Measurements from ENCODE around the gene ZBTB7A.

DNA sequence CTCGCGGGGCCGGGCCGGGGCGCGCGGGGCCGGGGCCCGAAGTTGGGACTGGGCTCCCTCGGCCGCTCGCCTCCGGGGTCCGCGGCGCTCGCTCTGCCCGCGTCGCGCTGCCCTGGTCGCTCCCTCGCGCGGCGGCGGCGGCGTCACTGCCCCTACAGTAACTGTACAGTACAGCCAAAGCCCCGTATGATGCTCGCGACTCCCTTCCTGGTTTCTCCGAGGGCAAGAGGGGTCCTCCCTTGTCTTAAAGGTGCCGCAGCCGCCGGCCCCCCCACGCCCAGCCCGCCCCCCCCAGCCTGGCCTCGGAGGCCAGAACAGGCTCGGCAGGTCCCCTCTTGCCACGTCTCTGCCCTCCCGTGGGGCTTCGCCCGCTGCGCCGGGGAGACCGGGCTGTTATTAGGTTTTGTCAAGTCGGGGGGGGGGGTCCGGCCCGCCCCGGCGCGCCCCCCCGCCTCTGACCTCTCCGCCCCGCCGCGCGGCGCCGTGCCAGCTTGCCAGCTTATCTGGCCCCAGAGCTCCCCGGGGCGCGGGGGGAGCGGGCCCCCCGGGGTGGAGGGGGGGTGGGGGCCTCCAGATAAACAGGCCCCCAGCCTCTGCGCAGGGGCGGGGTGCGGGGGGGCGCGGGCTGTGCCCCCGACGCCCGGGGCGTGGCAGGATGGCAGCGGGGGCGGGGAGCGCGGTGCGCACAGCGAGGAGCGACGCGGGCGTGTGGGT is at the start of gene ZBTB7A:
- TF ChIP-seq, protein P1, sequence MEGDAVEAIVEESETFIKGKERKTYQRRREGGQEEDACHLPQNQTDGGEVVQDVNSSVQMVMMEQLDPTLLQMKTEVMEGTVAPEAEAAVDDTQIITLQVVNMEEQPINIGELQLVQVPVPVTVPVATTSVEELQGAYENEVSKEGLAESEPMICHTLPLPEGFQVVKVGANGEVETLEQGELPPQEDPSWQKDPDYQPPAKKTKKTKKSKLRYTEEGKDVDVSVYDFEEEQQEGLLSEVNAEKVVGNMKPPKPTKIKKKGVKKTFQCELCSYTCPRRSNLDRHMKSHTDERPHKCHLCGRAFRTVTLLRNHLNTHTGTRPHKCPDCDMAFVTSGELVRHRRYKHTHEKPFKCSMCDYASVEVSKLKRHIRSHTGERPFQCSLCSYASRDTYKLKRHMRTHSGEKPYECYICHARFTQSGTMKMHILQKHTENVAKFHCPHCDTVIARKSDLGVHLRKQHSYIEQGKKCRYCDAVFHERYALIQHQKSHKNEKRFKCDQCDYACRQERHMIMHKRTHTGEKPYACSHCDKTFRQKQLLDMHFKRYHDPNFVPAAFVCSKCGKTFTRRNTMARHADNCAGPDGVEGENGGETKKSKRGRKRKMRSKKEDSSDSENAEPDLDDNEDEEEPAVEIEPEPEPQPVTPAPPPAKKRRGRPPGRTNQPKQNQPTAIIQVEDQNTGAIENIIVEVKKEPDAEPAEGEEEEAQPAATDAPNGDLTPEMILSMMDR (IDR thresholded peaks at IDR 0.05) = peak in 2 of 5 experiments; percentile 26 to 29
- TF ChIP-seq EP300 (IDR thresholded peaks at IDR 0.05) = peak in 1 of 2 donors; percentile 43
- TF ChIP-seq POLR2A (IDR thresholded peaks at IDR 0.05) = no peak

Measured in tibial nerve (tissue), 4 donors.